HG02759 (cell line): ENCODE data around the gene ARHGAP26.

Experiments used
- ATAC-seq: cut with Tn5 transposase; IDR thresholded peaks from one replicate; pipeline ENCODE4 v1.9.1; 2021; ENCODE audit warnings: mild to moderate bottlenecking, moderate library complexity; ENCODE audit not compliant: unreplicated experiment

Gene ARHGAP26

DNA sequence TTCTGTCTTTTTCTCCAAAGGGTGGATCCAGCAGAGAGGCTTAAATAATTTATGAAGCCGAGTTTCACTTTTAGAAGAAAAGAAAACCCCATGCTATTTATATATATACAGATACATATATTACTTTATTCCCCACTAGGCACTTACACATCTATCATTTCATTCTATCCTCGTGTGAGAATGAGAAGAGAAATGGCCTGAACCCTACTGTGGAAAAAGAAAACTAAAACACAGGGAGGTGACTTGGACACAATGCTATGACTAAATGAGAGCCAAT, 438.1 kb downstream of the ARHGAP26 start:
- ATAC-seq = no peak

DNA sequence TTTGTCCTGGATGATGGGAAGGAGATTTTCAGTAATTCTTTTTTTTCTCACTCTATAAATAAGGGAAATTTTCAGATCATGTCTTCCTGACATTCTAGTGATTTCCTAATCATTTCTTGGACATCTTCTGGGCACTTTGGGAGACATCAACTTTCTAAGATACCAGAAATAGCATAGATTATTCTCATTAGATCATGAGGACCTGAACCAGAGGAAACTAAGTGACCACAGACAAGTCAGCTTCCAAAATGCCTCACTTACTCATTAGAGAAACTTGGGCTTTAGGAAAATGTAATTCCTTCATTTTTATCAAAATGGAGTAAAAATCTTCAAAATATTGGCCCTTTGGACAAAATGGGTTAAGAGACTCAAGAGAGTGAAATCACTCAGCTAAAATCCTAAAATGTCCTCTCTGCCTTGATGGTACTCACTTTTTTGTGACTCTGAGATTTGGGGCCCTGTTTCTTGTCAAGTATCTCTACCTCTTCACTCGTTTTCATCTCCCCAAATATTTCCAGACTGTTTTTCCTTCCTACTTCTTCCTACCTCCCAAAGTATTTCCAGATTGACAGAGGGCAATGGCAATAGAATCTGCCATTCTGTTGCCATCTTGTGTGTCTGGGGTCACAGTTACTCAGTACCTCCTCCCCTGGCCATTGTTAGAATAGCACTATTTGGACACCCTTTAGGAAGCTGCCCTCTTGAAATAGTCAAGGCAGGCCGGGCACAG, 438.8 kb downstream of the ARHGAP26 start:
- no peak for ATAC-seq

DNA sequence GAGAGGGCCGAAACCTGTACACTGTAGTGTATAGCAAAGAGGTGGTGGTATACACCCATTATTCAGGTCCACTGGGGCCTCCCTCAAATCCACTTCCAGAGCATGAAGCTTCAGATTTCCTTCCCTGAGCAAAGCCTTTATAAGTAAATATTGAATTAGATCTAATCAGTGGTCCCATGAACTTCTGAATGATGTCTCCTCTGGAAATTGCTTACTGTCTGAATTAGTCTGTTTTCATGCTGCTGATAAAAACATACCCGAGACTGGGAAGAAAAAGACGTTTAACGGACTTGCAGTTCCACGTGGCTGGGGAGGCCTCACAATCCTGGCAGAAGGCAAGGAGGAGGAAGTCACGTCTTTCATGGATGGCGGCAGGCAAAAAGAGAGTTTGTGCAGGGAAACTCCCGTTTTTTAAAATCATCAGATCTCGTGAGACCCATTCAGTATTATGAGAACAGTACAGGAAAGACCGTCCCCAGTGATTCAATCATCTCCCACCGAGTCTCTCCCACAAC, 439.8 kb downstream of the ARHGAP26 start:
- no peak for ATAC-seq

DNA sequence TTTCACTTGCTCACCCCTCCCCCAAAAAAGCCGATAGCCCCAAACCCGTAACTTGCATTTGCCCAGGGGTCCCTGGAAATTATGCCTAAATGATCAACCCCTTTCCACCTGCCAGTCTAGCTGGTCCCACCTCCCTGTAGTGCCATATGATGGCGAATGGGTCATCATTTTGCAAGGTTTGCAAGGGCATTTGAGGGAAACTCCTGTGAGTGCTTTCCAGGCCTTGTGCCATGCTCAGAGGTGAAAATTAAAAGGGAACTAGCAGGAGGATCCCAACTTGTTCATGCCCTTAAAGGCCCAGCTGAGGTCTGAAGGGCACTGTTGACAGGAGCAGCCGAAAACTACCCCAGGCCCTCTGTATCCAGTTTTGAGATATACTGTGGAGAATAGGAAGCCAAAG, 440.4 kb downstream of the ARHGAP26 start:
- no peak for ATAC-seq

DNA sequence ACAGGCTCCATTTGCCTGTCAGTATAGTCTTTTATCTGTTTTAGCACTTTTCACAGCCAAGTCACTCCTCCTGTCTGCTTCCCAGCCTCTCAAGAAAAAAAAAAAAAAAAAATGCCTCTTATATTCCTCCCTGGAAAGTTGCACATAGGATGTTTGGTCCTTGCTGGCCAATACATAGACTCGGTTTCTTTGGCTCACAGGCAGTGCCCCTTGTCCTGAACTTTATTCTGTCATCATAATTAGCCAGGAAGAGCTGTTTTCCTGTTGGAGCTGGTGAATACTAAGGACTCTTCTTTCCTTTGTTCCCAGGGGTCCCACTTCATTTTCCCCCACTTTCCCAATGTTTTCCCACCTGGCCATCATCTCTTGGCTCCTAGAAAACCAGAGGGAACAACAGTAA, 442.1 kb downstream of the ARHGAP26 start:
- ATAC-seq = no peak

DNA sequence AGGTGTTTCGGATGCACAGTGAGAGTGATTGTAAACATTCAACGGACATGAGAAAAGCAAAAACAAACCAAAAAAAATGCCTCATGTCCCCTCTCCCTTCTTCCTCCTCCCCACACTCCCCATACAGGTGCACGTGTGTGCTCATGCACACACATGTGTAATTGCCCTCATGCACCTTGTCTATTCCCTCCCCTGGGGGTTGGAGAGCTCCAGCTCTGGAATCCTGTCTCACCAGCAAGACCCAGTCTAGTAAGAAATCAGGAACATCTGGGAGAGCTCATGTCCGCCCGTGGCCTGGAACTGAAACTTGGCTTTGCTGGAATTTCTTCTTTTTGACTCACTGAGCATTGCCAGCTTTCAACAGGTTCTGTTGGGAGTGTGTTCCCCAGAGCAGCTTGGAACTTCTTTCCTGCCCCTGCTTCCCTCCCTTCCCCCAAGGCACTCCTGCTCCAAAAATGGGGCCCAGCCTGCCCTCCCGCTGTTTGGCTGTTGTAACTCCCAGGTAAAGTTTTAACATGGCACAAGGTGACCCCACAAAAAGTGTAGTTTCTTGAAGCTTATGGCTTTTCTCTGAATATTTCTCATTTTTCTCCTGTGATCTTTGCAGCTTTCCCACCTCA, 443.2 kb downstream of the ARHGAP26 start:
- peak; percentile 3 for ATAC-seq

DNA sequence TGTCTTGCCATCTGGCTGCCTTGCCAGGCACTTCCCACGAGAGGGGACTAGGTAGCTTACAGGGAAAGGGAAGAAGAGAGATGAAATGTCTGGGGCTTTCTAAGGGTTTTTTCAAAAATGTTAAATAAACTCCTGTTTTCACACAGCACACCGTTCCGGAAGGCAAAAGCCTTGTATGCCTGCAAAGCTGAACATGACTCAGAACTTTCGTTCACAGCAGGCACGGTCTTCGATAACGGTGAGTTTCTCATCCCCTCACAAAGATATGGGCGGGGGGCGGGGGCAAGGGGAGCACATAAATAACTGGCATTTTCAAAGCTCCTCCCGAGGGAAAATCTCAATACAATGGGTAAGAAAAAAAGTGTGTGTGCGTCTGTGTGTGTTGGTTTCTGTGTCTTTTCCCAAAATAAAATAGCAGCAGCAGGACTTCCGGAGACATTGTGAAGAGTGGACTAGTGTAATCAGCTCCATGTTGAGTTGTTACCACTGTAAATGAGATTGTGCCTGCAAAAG, 443.7 kb downstream of the ARHGAP26 start:
- peak; percentile 64 for ATAC-seq

DNA sequence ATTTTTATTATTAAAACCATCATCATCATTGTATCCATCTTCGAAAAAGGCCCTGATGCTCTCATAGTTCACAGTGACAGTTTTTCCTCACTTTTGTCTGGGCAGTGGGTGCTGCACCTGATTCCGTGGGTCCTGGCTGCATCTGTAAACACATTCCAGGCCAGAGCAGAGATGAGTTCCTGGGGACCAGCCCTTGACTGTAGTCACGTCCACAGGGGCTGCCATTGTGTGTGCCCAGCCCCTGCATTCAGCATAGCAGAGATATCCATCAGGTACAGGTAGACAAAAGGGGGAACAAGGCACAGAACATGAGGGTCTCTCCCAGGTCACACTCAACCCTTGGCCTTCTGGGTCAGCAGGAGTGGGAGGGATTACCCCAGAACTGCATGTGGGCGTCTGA, 444.3 kb downstream of the ARHGAP26 start:
- ATAC-seq = no peak

DNA sequence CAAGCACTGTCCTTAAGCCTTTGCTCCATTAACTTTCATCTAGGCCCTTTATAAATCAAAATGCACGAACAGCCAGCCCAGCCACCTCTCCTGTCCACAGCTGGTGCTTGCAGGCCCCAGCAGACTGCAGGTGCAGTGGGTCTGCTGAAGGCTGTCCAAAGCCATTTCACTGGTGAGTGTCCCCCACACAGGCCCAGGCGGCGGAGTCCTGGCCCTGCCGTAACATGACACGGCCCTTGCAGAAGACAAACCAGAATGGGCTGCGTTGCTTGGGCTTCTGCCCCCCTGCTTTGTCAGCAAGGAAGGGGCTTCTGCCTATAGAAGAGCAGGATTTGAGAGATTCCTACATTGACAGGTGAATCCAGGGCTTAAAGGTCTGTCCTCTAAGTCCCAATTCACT, 444.7 kb downstream of the ARHGAP26 start:
- ATAC-seq = no peak

DNA sequence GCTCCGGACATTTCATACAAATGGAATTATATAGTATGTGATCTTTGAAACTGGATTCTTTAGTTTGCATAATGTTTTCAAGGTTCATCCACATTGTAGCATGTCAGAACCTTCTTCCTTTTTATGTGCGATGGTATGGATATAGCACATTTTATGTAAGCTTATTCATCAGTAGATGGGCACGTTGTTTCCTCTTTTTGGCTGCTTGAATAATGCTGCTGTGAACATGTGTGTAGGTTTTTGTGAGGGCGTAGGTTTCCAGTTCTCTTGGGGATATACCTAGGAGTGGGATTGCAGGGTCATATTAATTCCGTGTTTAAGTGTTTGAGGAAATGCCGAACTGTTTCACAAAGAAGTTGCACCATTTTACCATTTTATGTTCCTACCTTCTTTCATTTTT, 445.5 kb downstream of the ARHGAP26 start:
- no peak for ATAC-seq

DNA sequence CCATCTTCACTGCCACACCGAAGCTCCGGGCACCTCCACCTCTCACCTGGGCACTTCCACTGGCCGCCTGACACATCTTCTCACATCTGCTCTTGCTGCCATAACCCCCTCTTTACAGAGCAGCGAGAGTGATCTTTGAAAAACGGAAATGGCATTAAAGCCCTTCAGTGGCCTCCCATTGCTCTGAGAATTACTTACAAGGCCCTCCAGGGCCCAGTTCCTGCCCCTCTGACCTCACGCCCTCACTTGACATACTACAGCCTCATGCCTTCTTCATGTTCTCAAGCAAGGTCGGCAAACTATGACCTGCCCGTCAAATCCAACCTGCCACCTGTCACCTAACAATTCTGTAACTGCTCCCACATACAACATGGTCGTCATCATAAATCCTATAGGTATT, 446.0 kb downstream of the ARHGAP26 start:
- no peak for ATAC-seq

DNA sequence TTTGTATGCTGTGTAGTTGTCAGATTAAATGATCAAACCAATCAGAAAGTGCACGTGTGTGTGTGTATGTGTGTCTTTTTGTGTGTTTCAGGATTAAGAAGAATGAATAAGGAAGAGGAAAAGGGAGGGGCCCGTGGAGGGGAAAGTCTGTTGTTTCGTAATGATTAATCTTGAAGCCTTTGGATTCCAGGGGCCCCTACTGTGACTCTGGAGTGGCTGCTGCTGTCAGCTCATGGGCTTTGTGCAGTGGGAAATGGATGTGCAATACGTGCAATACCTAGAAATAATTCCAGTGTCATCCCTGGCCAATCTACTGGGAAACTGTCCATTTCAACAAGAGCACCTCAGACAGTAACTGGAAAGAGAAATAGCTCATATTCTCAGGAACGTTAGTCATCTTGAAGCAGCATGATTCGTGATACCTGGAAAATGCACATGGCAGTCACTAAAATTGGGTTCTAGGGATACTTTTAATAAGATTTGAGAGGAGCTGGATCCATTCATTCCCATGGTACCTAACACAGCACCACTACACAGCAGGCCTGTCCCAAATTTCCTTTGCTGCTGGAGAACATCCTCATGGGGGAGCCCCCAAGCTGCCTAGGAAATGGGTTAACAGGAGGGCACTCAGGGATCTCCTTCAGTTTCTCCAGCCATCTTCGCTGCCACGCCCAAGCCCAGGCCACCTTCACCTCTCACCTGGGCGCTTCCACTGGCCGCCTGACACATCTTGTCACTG, 447.1 kb downstream of the ARHGAP26 start:
- ATAC-seq = no peak

DNA sequence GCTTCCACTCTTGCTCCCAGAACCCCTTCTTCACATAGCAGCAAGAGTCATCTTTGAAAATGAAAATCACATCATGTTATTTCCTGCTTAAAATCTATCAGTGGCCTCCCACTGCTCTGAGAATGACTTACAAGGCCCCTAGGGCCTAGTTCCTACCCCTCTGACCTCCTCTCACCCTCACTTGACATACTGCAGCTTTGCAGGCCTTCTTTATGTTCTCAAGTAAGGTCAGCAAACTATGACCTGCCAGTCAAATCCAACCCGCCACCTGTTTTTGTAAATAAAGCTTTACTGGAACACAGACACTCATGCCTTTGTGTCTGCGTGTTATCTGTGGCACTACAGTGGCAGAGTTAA, 447.6 kb downstream of the ARHGAP26 start:
- peak; percentile 37 for ATAC-seq

DNA sequence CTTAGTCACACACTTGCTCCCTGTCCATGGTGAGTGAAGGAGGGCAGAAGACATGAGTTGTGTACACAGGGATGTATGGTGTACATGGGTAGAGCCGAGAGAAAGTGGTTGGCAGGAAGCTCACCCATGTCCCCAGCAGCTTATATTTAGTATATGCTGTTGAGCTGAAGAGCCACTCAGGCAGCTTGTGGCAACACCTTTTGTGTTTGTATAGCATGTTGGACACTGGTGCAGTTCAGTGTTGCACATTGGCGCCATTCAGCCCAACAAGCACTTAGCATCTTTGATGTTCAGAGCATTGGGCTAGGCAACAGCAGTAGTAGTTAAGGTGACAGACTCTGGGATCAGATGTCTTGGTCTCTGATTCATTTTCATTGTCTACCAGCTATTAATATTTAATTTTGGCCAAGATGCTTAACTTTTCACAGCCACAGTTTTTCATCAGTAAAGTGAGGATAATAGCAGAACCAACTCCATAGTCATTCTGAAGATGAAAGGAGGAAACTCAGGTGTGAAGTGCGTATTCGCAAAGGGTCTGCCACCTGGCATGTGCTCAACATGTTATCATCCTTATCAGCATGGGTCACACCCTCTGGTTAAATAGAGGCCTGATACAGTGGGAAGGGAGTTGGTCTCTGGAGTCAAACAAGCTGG, 448.5 kb downstream of the ARHGAP26 start:
- no peak for ATAC-seq

DNA sequence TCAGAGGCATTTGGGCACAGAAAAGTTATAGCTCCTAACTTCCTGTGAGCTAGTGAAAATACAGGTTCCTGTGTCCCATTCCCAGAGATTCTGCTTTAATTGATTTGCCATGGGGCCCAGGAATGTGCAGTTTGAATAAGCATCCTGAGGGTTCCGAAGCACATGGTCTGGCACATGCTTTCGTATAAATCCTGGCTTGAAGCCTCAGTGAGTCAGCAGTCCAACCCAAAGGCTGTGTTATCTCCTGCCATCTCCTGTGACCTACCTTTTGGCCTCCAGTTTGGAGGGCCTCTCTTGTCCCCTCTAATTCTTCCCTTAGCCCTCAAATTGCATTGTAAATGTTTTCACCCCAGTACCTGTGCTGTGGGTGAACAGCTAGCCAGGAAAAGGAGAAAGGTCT, 449.5 kb downstream of the ARHGAP26 start:
- no peak for ATAC-seq

DNA sequence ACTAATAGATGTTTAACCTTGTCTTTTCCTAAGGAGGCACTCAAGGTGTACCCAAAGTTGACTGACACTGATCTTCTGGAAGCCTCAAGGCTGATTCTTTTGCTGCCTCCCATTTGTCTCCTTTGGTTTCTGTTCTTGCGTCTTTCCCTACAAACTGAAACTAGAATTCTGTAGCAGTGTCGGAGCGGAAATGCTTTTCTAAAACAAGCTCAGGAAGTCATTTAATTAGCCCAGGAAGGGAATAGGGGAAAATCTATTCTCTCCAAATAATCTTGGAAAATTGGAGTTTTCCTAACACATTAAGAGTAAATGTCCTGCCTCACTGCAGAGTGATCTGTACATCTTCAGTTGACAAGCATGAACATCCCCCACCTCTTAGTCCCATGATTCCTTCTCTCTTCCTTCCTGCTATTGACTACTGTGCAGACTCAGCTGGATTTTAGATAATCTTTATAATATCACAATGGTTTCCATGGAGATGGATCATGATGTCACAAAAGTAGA, 450.6 kb downstream of the ARHGAP26 start:
- ATAC-seq = no peak

DNA sequence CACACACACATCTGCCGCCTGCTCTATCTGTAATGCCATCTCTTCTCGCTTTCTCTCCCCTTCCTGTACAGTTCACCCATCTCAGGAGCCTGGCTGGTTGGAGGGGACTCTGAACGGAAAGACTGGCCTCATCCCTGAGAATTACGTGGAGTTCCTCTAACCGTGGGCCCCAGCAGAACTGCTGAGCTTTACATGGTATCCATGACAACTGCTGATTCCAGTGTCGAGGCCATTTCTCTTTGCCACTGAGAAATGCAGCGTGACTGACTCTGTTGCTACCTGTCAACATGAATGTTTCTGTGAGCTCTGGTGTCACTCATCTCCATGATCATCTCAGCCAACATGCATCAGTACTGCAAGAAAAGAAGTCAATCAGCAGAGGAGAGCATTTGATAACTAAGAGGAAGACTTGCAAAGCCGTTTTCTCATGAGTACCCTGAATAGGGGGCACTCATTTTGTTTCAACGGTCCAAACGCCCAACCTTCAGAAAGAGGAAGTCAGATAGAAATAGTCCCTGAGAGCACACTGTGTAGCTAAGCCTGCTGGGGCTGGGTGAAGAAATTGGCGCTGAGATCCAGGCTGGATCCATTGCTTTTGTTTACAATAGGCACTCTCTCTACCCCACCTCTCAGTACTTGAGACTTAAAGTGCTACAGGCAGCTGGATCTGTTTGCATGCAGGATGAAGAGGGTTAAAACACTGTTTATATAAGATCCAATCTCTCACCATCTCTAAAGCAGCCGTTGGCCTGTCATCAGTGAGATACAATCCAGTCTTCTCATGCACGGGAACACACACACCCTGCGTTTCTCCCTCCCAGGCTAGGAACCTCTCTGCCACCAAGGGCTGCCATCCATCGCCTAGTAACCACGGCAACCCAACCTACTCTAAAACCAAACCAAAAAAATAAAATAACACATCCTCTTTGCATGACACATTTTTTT, 452.4 kb downstream of the ARHGAP26 start:
- peak; percentile 71 for ATAC-seq

DNA sequence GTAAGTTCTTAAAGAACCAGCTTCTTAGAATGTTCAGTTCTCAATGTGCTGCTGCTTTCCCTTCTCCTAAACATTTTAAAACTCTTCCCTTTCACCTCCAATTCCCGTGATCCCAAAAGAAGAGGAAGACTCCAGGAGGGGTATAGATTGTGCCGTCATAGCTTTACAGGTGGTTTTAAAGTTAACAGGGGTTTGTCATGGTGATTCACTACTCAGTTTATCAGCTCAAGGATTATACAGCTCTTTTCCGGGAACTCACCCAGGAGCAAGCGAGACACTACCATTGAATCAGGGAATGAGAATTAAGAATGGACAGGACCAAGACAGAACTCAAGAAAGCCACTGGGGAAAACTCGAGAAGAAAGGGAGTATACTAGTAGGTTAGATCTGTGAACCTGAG, 454.5 kb downstream of the ARHGAP26 start:
- no peak for ATAC-seq

DNA sequence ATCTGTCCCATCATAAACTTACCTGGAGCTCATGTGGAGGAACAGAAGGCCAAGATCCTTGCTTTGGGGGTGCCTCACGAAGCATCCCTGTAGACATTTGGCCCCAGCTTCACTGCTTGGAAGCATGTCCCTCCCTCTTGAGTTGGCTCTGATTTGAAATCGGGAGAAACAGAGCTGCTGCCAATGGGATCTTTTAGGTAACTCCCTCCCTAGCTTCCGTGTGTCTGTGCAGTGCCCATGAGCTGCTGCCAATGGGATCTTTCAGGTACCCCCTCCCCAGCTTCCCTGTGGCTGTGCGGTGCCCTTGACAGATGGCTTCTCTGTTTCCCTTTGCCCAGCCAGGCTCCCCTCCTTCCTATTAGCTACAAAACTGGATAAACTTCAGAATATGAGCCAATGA, 455.3 kb downstream of the ARHGAP26 start:
- ATAC-seq = no peak

DNA sequence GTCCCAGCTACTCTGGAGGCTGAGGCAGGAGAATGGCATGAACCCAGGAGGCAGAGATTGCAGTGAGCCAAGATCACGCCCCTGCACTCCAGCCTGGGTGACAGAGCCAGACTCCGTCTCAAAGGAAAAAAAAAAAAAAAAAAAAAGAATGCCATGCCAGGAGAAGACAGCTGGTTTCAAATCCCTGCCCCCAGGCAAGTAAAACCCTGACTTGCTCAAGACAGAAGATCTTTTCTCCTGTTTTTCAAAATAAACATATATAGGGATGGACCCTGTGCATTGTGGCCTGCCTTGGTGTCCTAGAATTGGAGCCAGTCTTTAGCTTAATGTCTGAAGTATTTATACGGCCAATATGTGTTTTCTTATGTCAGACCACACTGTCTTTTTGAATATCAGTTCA, 456.2 kb downstream of the ARHGAP26 start:
- no peak for ATAC-seq
